Activated T-cell treated with anti-CD3 and anti-CD28 coated beads, Interleukin-2, amount 50 U/mL, for 48 hours (primary cell): ENCODE results near the gene FEM1C.

Experiments used
- DNase-seq, 2 experiments: peaks; one replicate each; pipeline ENCODE4 v3.0.0-alpha.2; 2020

The FEM1C gene

GRCh38 chr5:115471345-115472063 is 73.1 kb downstream of the FEM1C start:
- no peak for DNase-seq

- no peak for DNase-seq
Measured at GRCh38 chr5:115470921-115471320, 73.7 kb downstream of the FEM1C start.
